Spleen (tissue), 11 donors: ENCODE results near the gene SLC38A11. TPM values are rescaled to one million over a fixed set of nuclear protein-coding genes. Genes with fewer than 3 reads are reported as not detected.

ENCODE experiments used
- DNase-seq: peaks from one replicate; pipeline ENCODE4 v3.0.0-alpha.2; 2020
- H3K27ac ChIP-seq, 8 donors: fragments of 200-600 bp; sonication (generic) in 7 of 8; 1 replicate in 4 of 8; 2 replicates in 4 of 8; pipeline versions ENCODE4 v1.5.0 to v1.8.0; 2016 to 2021; ENCODE audit warnings: inconsistent platforms in 4 of 8, mild to moderate bottlenecking in 4 of 8, moderate library complexity in 1 of 8
- H3K27me3 ChIP-seq, 7 donors: fragments of 200-600 bp; sonication (generic) in 6 of 7; replicated peaks in 1 of 7; 1 replicate in 4 of 7; 2 replicates in 3 of 7; pipeline versions ENCODE4 v1.5.0 to v1.8.0; 2016 to 2021; ENCODE audit warnings: inconsistent platforms in 3 of 7, mild to moderate bottlenecking in 1 of 7
- H3K36me3 ChIP-seq, 6 donors: fragments of 200-600 bp; sonication (generic) in 5 of 6; 1 replicate in 4 of 6; 2 replicates in 2 of 6; pipeline versions ENCODE4 v1.5.0 to v1.8.0; 2016 to 2021; ENCODE audit warnings: inconsistent platforms in 2 of 6
- H3K4me1 ChIP-seq, 6 donors: fragments of 200-600 bp; sonication (generic) in 5 of 6; 1 replicate in 3 of 6; 2 replicates in 3 of 6; pipeline versions ENCODE4 v1.5.0 to v1.8.0; 2016 to 2021; ENCODE audit warnings: inconsistent platforms in 3 of 6
- H3K4me3 ChIP-seq, 8 donors: fragments of 200-600 bp; sonication (generic) in 7 of 8; 1 replicate in 4 of 8; 2 replicates in 4 of 8; pipeline versions ENCODE4 v1.5.0 to v1.8.0; 2016 to 2021; ENCODE audit warnings: inconsistent platforms in 4 of 8, mild to moderate bottlenecking in 4 of 8, moderate library complexity in 2 of 8
- H3K9me3 ChIP-seq, 8 donors: fragments of 200-600 bp; sonication (generic) in 7 of 8; 1 replicate in 4 of 8; 2 replicates in 4 of 8; pipeline versions ENCODE4 v1.5.0 to v1.8.0; 2016 to 2021; ENCODE audit warnings: inconsistent platforms in 4 of 8
- POLR2A ChIP-seq, 3 donors: fragments of 450-650 bp; IDR thresholded peaks; one replicate each; pipeline ENCODE4 v1.5.1; 2017; ENCODE audit warnings: antibody characterized with exemption in 3 of 3, mild to moderate bottlenecking in 1 of 3
- POLR2AphosphoS5 ChIP-seq, 3 donors: sonication (generic); formaldehyde crosslinking; IDR thresholded peaks; one replicate each; pipeline ENCODE4 v1.5.1; 2017; ENCODE audit warnings: antibody characterized with exemption in 3 of 3
- WGBS, 5 donors: extraction: QIAGEN DNeasy Blood & Tissue Kit in 3 of 5; methylation state at CpG; one replicate each; pipeline versions ENCODE4 v1.1.5 to v1.1.7; 2013 to 2018; 5-methylcytosine and 5-hydroxymethylcytosine counted together
- intact Hi-C: fragments of 100-400 bp; cut with DNase I; formaldehyde crosslinking; loops from one replicate; pipeline ENCODE4 v1.15.0; 2023; ENCODE audit warnings: low total_unique reads
- polyA plus RNA-seq, 3 donors: library from polyadenylated mRNA; stranded (reverse); fragments of 200-250 nt; gene quantifications; one replicate each; pipeline ENCODE4 v1.2.1, GENCODE V29; 2013
- total RNA-seq, 7 donors: library from RNA; depleted of rRNA in 3 of 7; stranded (reverse); fragments of >200 nt in 3 of 7; fragmentation: NEBNext Ultra II Directional in 4 of 7; extraction: Animal tissue kit (Norgen Biotek cat#: 25700) in 4 of 7; gene quantifications; one replicate each; pipeline versions ENCODE4 v1.1.0 to v1.2.1, GENCODE V29; 2016 to 2021
- TF ChIP-seq, protein P1 (sequence below), 11 experiments: fragments of 200-600 bp in 7 of 11; fragments of 450-650 bp in 4 of 11; sonication (generic) in 4 of 11; IDR thresholded peaks in 8 of 11; conservative IDR thresholded peaks in 3 of 11; 1 replicate in 7 of 11; 2 replicates in 4 of 11; pipeline versions ENCODE4 v1.4.0 to v1.8.0; 2016 to 2021; ENCODE audit warnings: antibody characterized with exemption in 11 of 11, inconsistent platforms in 4 of 11, mild to moderate bottlenecking in 1 of 11
- donor health status: healthy with polysubstance abuse.
- donor health status: DM: no; HTN: no; CAD: no; lungs with moderate emphysema.
- donor health status: DM: no; HTN: no; CAD: no.
- donor health status: Bipolar disorder and iron deficiency.
- donor health status: healthy.
- donor health status: DM: no; HTN: no; CAD: no.
- donor health status: DM: yes; HTN: yes; CAD: no.

SLC38A11 gene
- total and polyA plus RNA-seq, 10 donors: 5.8 to 48.6 (median 24.5) TPM

DNA sequence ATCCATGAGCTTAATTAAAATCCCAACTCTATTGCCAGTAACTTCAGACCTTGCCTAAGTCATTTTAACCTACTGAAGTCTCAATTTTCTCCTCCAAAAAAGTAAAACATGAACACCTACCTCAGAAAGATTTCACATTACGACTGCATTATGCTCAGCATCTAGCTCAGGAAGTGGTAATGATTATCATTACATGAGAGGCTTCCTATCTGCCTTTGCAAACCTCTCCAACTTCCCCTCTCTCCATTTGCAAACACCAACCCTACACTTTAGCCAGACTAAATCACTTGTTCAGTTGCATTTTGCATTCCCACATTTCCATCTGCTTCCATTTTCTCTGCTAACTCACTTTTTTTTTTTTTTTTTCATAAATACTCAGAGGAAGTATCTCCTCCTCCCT, 6.8 kb downstream of the SLC38A11 start:
- WGBS, 5 donors: 5 to 15% (median 13%) methylated on average over 1 of the region's 1 CpG
- no peak overlapping the region for H3K4me3 ChIP-seq
- intact Hi-C loops: no loop called here
- H3K27me3 ChIP-seq: peaks cover 0 to 4% (median 0%) of the 10 kb centered on the region in 7 donors
- no peaks in the 10 kb centered on the region for H3K9me3 ChIP-seq
- TF ChIP-seq POLR2AphosphoS5 (IDR thresholded peaks at IDR 0.05): no peak
- TF ChIP-seq, protein P1, sequence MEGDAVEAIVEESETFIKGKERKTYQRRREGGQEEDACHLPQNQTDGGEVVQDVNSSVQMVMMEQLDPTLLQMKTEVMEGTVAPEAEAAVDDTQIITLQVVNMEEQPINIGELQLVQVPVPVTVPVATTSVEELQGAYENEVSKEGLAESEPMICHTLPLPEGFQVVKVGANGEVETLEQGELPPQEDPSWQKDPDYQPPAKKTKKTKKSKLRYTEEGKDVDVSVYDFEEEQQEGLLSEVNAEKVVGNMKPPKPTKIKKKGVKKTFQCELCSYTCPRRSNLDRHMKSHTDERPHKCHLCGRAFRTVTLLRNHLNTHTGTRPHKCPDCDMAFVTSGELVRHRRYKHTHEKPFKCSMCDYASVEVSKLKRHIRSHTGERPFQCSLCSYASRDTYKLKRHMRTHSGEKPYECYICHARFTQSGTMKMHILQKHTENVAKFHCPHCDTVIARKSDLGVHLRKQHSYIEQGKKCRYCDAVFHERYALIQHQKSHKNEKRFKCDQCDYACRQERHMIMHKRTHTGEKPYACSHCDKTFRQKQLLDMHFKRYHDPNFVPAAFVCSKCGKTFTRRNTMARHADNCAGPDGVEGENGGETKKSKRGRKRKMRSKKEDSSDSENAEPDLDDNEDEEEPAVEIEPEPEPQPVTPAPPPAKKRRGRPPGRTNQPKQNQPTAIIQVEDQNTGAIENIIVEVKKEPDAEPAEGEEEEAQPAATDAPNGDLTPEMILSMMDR (IDR thresholded peaks at IDR 0.05 in 8 of 11, conservative IDR thresholded peaks at IDR 0.05 in 3 of 11): no peak
- no peak for TF ChIP-seq POLR2A (IDR thresholded peaks at IDR 0.05)
- H3K4me1 ChIP-seq: peaks cover 0 to 11% (median 3%) of the 10 kb centered on the region in 6 donors
- H3K27ac ChIP-seq: no peak overlapping the region
- no peak for DNase-seq
- no peaks in the 10 kb centered on the region for H3K36me3 ChIP-seq

DNA sequence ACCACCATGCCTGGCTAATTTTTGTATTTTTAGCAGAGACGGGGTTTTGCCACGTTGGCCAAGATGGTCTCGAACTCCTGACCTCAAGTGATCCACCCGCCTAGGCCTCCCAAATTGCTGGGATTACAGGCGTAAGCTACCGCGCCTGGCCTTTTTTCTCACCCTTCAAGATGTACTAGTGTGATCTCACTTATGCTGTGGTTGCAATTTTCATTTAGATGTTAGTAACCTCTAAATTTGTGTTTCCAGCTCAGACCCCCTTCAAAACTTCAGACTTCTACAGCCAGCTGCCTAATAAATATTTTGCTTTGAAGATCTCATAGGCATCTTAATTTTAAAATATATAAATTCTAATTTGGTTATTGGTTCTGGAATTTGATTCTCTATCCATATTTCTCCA, 8.0 kb downstream of the SLC38A11 start:
- H3K27ac ChIP-seq: no peak overlapping the region
- peaks cover 0 to 11% (median 3%) of the 10 kb centered on the region in 6 donors for H3K4me1 ChIP-seq
- WGBS, 5 donors: 83 to 93% (median 85%) methylated on average over 7 of the region's 7 CpGs
- intact Hi-C loops: no loop called here
- no peaks in the 10 kb centered on the region for H3K27me3 ChIP-seq
- H3K9me3 ChIP-seq: no peaks in the 10 kb centered on the region
- TF ChIP-seq, protein P1 (IDR thresholded peaks at IDR 0.05 in 8 of 11, conservative IDR thresholded peaks at IDR 0.05 in 3 of 11): no peak
- no peak for TF ChIP-seq POLR2AphosphoS5 (IDR thresholded peaks at IDR 0.05)
- no peak for DNase-seq
- no peaks in the 10 kb centered on the region for H3K36me3 ChIP-seq
- H3K4me3 ChIP-seq: no peak overlapping the region

- Histone ChIP-seq H3K9me3 (no peaks in the 10 kb centered on the region), H3K4me3 (no peak overlapping the region), H3K27ac (no peak overlapping the region), H3K4me1 (peaks cover 0 to 2% (median 0%) of the 10 kb centered on the region in 6 donors), H3K27me3 (no peaks in the 10 kb centered on the region), H3K36me3 (no peaks in the 10 kb centered on the region)
- intact Hi-C loops: no loop called here
- WGBS, 5 donors: 71 to 93% (median 91%) methylated on average over 1 of the region's 1 CpG
- no peak for DNase-seq
- no peak for TF ChIP-seq POLR2A (IDR thresholded peaks at IDR 0.05)
- TF ChIP-seq POLR2AphosphoS5 (IDR thresholded peaks at IDR 0.05): no peak
- TF ChIP-seq, protein P1 (IDR thresholded peaks at IDR 0.05 in 8 of 11, conservative IDR thresholded peaks at IDR 0.05 in 3 of 11): no peak
Observed at GRCh38 chr2:164943289-164943688, 12.0 kb downstream of the SLC38A11 start.

- 60 to 65% (median 61%) methylated on average over 3 of the region's 3 CpGs for WGBS, 5 donors
- H3K4me3 ChIP-seq: no peak overlapping the region
- TF ChIP-seq, protein P1 (IDR thresholded peaks at IDR 0.05 in 8 of 11, conservative IDR thresholded peaks at IDR 0.05 in 3 of 11): no peak
- TF ChIP-seq POLR2AphosphoS5 (IDR thresholded peaks at IDR 0.05) (no peak), POLR2A (IDR thresholded peaks at IDR 0.05) (no peak)
- DNase-seq: no peak
- H3K27me3 ChIP-seq: no peaks in the 10 kb centered on the region
- no peaks in the 10 kb centered on the region for H3K36me3 ChIP-seq
- H3K9me3 ChIP-seq: no peaks in the 10 kb centered on the region
- peaks cover 0 to 32% (median 7%) of the 10 kb centered on the region in 6 donors for H3K4me1 ChIP-seq
- intact Hi-C loops: no loop called here
- H3K27ac ChIP-seq: no peak overlapping the region
Observed at GRCh38 chr2:164937864-164938401, 17.4 kb downstream of the SLC38A11 start.
